SIG-M5 (cell line): ENCODE data around the gene WIPI1.
"Not testable (repeated sequence)": the region's sequence is repeated elsewhere in the genome, so short reads cannot be mapped to it uniquely, and the experiment has no call there.

Source experiments
- DNase-seq: peaks from one replicate; lab custom pipeline; 2025; lab: John Stamatoyannopoulos, UW

Gene WIPI1, protein sequence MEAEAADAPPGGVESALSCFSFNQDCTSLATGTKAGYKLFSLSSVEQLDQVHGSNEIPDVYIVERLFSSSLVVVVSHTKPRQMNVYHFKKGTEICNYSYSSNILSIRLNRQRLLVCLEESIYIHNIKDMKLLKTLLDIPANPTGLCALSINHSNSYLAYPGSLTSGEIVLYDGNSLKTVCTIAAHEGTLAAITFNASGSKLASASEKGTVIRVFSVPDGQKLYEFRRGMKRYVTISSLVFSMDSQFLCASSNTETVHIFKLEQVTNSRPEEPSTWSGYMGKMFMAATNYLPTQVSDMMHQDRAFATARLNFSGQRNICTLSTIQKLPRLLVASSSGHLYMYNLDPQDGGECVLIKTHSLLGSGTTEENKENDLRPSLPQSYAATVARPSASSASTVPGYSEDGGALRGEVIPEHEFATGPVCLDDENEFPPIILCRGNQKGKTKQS

DNA sequence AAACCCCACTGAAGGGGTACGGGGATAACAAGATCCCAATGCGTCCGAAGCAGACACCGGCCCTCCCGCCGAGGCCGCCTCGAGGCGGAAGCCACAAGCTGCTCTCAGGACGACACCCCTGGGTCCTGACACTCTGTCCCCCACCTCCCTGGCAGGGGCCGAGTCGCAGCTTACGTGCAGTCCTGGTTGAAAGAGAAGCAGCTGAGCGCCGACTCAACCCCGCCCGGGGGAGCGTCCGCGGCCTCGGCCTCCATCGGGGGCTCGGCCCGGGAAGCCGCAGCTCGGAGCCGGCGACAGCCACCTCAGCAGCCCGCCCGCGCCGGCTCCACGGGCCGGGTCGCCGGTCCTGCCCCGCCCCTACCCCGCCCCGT is at the start of gene WIPI1:
Gene WIPI1, minus strand, starts transcription at position 329 of the 371 bp plus-strand sequence. Its CDS starts 75 bp downstream, at position 254.
- DNase-seq, result no peak

GRCh38 chr17:68505951-68506350 is 48.7 kb upstream of the WIPI1 start:
- no peak for DNase-seq

- no peak for DNase-seq
These were observed 43.8 kb upstream of the WIPI1 start for GRCh38 chr17:68501074-68501473.

GRCh38 chr17:68499587-68499986 is 42.3 kb upstream of the WIPI1 start:
- no peak for DNase-seq

- no peak for DNase-seq
These were observed 41.4 kb upstream of the WIPI1 start for GRCh38 chr17:68498479-68499326.

DNA sequence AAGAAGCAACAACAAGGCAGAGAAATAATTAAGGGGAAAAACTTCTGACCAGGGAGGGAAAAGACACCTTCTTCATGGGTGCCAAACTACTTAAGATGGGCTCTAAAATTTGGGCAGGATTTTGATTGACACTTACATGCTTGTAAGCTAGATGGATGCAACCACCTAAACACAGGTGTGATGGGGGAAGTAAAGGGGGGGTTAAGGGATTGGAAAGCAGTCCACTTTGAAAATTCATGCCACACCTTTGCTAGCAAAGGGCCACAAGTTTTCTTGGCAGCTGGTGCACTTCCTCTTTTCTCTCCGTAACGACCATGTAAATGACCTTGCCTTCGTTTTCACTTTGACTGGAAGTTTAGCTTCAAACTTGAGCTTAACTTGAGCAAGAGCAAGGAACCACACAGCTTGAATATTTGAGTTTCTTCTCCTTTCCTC is 40.6 kb upstream of the WIPI1 start:
- peak; percentile 75 for DNase-seq

- no peak for DNase-seq
These were observed 37.8 kb upstream of the WIPI1 start for GRCh38 chr17:68495081-68495480.

GRCh38 chr17:68492394-68493054 is 35.2 kb upstream of the WIPI1 start:
- not testable (repeated sequence) for DNase-seq

DNA sequence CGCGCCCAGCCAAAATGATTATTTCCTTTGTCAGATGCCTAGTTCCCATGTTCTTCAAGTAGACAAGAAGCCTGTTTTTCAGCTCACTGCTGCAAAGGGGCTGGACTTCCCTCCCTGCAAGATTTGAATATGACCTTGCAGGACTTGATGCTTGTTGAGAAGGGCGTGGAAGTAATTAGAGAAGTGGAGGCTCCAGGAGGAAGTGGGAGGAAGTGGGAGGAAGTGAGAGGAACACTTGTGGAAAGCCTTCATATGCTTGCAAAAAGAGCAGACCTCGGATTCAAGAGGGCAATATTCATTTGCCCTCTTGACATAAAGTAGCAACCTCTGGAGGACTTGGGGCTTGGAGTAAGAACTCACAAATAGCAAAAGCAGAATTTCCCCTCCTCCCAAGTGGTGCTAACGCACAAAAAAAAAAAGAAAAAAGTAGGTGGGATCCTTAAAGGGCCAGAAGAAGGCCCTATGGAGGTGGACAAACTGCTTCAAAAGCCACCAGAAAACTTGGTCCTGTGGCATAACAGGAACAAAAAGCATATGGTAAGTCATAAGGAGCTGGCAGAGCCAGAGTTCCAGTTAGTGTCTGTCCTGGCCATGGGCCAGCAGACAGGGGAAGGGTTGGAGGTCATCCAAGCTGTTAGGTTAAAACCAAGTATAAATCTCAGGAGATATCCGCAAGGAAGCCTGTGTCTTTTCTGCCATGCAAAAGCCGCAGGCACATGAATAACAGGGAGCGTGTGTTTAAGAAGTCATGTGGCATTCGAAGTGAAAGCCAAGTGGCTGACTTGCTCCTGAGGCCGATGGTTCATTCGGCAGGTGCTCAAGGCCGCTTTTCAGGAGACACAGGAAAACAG is 34.3 kb upstream of the WIPI1 start:
- DNase-seq, result peak; percentile 79

DNA sequence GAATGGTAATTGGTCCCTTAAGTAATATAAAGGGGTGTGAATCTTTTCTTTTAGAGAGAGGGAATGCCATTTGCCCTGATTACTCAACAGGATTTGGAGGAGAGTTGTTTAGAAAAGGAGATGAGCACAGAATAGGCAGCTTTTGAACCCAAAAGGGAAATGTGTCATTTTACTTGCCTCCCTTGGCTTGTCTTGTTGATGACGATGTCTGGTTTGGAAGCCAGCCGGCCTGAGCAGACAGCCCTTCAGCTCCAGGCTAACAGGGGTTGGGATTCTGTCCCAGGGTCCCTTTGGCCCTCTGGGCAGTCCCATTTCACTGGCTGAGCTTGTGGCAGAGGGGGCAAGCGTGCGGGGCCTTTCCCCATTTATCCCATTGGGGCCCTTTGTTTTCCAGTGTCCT is 32.6 kb upstream of the WIPI1 start:
- no peak for DNase-seq

- DNase-seq, result no peak
These were observed 27.2 kb upstream of the WIPI1 start for GRCh38 chr17:68484458-68484857.

DNA sequence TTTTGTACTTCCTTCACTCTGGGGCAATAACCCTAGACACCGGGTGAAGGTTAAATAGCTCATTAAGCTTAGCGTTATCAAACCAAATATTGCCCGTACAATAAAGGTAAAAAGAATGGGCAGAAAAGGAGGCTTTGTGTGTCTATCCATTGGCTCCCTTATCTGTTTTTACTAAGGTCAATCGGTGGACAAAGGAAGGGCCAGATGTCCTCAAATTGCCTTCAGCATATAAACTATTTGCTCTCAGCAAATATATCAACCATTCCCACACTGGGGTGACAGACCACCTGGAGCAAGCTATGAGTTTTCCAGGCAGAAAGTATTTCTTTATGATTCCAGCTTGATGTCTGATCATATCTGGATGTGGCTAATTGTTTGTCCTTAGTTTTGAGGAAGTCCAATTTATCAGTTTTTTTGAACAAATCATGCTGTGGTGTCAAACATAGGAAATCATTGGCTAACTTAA is 25.3 kb upstream of the WIPI1 start:
- no peak for DNase-seq

DNA sequence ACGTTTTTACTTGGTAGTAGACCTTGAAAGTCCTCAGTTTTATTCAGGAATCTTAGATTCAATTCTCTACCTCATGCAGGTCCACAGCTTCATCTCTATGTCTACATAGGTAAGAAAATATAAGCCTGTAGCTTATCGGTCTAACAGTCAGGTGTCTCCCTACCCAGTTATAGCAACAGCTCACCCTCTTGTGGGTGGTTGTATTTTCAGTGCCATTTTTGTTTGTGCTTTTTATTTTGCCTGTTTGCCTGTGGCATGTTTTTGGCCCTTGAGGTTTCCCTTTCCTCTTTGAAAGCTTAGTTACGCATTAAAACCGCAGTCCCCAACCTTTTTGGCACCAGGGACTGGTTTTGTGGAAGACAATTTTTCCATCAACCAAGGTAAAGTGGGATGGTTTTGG is 23.6 kb upstream of the WIPI1 start:
- no peak for DNase-seq

GRCh38 chr17:68470961-68471360 is 13.7 kb upstream of the WIPI1 start:
- DNase-seq, result no peak

- no peak for DNase-seq
These were observed 11.5 kb upstream of the WIPI1 start for GRCh38 chr17:68468788-68469187.

GRCh38 chr17:68468334-68468733 is 11.0 kb upstream of the WIPI1 start:
- no peak for DNase-seq

GRCh38 chr17:68463211-68464019 is 6.1 kb upstream of the WIPI1 start:
- DNase-seq, result no peak

- no peak for DNase-seq
These were observed 5.3 kb upstream of the WIPI1 start for GRCh38 chr17:68462381-68463210.

GRCh38 chr17:68461589-68461988 is 4.3 kb upstream of the WIPI1 start:
- DNase-seq, result no peak

GRCh38 chr17:68461122-68461539 is 3.8 kb upstream of the WIPI1 start:
- DNase-seq, result no peak
